ENCODE data around the gene PDF.
"Not testable (repeated sequence)": the region's sequence is repeated elsewhere in the genome, so short reads cannot be mapped to it uniquely, and the experiment has no call there.

The PDF gene

DNA sequence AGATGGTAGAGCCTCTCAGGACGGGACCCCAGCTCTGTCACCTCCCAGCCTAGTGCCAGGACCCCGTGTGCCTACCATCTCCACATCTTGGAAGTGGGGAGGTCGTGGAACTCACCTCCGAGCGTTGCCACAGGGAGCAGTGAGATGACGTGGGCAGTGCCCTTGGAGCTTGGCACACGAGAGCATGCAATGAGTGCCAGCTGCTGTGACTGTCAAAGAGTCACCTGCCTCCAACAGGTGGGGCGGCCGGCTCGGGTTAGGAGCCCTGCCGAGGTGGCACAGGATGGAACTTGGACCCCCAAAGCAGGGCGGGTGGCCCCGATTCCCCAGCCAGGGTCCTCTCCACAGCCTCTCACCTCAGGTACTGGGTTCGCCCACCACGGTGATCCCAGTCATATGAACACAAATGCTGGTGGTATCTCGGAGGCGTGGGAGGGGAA lies 13.8 kb downstream of the PDF start:
- no peak for DNase-seq (ENCODE audit: low read depth, low spot score)

DNA sequence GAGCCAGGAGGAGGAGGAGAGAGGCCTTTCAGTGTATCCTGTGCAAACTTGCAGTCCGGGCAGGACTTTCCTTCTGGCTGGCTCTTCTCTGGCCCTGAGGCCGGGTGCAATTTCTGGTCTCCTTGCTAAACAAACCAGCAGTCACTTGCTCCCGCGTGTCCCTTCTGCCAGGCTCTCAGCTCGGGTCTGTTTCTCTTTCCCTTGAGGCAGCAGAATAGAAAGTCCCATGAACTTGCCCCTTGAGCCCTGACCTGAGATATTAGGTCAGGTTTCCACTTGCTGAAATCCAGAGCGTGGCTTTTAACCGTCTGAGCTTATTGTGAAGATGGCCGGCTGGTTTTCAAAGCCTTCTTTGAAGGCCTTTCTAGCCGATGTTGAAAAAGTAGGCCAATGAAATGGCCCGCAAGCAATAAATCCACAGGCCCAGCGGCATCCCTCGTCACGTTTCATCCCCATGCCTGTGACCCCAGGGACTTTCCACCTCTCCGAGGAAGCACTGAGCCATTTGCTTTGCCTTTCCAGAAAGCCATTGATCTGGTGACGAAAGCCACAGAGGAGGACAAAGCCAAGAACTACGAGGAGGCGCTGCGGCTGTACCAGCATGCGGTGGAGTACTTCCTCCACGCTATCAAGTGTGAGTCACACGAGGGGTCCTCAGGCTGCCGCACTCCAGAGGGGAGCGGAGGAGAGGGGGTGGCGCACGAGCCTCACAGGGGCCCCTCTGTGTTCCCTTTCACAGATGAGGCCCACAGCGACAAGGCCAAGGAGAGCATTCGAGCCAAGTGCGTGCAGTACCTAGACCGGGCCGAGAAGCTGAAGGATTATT lies 14.7 kb downstream of the PDF start:
- DNase-seq (ENCODE audit: low read depth, low spot score), result no peak

DNA sequence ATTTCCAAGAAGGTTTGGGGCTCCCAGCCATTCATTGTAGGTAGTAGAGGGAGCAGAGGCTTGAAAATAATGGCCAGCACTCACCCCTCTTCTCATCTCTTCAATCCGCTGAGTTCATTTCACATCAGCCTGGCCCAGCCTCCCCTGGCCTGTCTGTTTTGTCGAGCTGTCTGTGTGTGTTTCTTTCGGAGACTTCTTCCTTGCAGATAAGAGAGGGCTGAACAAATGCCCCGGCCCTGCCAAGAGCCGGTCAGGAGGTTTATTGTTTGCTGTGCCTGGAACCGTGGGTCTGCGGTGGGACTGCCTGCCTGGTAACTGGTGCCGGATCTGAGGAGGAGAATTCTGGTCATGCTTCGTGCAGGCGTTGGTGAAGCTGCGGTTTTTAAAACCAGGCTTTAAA lies 15.9 kb downstream of the PDF start:
- no peak for DNase-seq (ENCODE audit: low read depth, low spot score)

DNA sequence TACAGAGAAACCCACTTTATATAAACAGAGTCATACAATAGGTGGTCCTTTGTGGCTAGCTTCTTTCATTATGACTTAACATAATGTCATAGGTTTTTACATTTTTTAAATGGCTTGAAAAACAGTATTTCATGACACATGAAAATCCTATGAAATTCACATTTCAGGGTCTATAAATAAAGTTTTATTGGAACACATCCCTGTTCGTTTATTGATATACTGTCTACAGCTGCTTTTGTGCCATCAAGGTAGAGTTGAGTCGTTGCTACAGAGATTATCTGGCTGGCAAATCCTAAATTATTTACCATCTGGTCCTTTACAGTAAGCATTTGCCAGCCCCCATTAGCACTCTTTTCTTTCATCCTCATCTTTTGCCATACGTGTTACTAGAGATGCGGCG lies 16.9 kb downstream of the PDF start:
- no peak for DNase-seq (ENCODE audit: low read depth, low spot score)

DNA sequence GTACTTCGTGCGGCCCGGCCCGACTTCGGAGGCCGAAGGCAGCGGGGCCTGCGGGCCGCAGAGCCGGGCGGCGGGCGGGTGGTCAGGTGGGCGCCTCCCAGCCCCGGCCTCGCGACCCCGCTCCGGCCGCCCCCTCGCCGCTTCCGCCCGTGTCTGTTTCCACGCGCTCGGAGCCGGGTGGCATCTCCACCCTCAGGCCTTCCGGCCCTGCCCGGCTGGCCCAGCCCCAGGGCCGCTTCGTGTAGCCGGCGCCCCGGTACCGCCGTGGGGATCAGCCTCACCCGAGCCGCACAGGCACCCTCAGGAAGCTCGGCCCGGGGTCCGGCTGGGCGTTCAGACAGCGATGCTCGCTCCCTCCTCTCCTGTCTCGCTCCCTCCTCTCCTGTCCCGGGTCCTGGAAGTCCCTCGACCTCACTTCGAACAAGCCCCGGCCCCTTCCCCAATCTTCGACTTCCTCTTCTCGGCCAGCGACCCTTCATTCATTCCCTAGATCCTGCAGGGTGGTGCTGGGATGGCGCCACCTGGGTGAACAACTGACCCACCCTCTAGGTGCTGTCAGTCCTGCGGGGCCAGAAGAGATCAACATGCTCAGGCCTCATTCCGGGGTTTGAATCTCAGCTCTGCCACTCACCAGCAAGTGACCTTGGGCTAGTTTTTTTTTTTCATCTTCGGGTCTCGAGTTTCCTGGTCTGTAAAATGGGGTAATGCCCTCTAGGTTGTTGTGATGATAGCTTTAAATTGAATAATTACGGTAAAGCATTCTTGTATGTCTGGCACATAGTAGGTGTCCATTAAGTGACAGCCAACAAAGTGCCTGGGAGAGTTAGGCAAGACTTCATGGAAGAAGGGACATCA lies 18.6 kb downstream of the PDF start:
- no peak for DNase-seq (ENCODE audit: low read depth, low spot score)

DNA sequence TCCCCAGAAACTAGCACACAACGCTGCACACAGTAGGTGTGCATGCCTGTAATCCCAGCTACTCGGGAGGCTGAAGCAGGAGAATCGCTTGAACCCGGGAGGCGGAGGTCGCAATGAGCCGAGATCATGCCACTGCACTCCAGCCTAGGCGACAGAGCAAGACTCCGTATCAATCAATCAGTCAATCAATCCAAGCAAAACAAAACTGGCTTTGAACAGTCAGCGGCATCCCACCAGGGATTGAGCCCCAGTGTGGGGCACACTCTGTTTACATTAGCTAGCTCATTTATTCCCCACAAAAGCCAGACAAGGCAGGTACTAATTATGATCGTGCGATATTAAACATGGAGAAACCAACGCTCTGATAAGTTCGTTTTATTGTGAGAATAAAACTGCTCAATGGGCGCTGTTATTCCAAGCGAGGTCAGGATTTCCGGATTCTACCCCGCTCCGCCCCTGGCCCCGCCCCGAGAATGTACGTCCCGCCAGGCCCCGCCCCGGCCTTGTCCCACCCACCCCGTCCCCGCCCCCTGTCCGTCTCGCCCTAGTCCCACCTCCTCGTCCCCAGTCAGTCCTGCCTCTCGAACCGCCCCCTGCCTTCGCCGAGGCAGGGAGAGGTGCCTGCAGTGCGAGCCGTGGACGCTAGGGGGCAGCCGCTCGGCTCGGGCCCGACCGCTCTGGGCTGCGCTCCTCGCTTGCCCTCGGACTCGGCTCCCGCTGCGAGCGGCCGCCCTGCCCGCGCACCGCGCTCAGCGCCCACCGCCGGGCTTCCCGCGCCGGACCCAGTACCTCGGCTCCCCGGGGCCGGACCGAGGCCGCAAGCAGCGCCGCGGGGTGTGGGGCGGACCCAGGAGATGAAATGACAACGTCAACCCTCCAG lies 19.5 kb downstream of the PDF start, which contains the start of gene VPS4A:
Gene VPS4A (plus strand): TSS at position 698 of the 880 bp plus-strand sequence. CDS start 162 bp downstream, at position 860.
- DNase-seq (ENCODE audit: low read depth, low spot score), result peak; percentile 93

DNA sequence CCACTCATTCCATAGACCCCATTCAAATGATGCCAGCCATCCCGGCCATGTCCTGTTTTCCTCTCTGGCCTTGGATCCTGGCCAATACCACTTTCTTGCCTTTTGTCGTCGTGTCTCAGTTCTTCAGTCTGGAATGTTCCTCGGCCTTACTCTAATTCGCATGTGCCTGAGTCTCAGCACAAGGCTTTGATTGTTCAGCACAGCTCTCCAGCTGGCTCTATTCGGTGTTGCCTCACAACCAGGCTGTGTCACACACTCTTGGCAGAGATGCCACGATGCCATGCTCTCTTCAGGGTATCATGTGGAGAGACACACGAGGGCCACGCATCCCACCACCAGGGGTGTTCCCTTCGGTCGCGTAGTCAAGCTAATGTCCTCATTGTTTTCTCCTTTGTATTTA lies 21.1 kb downstream of the PDF start:
- no peak for DNase-seq (ENCODE audit: low read depth, low spot score)

DNA sequence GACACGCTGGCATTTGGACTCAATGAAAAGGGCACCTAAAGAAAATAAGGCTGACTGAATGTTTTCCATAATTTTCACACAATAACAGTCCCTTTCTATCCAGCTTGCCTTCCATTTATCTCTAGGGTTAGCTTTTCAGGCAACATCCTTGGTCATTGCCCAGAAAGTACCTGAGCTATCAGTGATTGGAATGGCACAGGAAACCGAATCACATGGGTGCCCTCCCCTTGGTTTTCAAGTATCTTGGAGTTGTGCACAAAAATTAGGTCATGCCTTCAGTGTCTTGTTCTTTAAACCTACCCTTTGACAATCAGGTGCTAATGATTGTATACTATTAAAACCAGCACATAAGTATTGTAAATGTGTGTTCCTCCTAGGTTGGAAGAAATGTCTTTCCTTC lies 22.5 kb downstream of the PDF start:
- DNase-seq (ENCODE audit: low read depth, low spot score), result no peak

DNA sequence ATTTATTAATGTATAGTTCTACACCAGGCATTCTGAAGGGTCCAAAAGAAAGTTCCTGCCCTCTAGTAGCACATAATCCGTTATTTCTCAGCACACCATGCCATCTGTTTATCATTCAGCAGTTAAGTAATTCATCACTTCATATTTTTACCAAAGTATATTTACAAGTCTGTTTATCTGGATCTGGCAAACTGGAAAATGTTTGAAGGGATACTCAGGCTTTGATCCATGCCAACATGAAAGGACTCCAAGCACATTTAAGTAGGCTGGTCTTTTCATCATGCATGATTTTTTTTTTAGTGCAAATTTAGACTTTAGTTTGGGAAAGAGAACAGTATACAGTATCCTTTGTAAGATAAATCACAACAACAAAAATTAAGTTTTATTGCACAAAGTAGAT lies 23.3 kb downstream of the PDF start:
- no peak for DNase-seq (ENCODE audit: low read depth, low spot score)

DNA sequence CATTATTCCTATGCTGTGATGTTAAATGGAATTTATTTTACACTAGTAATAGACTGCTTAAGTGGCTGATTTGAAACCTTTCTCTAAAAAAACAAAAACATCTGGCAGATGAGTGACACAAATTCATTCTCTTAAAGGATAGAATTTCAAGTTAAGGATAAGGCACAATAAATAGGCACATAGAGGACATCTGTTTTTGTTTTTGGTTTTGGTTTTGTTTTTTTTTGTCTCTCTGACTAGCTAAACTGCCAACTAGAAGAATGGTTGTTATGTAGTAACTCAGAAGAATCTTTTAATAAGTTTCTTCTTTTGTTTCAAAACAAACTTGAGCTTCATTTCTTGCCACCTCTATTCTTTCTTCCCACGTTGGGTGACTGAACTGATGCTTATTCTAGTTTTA lies 24.4 kb downstream of the PDF start:
- no peak for DNase-seq (ENCODE audit: low read depth, low spot score)

DNA sequence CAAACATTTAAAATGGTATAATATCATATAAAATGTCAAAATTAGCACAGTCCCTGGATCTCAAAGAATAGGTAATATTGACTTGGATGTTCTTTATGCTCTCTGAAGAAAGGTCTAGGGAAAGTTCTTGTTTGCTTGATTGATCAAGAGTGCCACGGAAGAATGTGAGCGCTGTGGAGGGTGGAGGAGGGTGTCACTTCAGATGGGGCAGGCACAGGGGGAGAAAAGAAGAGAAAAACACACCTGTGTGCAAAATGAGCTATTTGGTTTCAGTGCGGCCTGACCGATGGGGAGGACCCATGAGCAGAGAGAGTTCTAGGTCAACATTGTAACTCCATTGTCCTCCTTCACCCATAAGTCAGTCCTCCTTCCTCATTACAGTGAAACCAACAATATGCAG lies 28.1 kb downstream of the PDF start:
- DNase-seq (ENCODE audit: low read depth, low spot score), result no peak

DNA sequence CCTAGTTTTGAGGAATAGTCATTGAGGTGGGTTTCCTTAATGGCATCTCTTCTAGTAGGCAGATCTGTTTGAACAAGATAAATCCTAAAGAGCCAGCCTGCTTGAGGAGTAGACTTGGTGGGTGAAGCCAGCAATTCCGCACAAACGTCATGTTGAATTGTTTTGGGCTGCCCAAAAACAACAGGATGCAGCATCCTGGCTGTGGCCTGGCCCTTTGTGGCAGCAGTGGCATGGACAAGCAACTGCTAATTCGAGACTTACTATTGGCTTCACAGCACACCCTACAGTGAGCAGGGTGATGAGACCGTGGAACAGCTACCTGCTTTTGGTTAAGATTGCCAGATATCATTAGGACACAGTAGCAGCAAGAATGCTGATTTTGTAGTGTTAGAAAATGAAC lies 28.5 kb downstream of the PDF start:
- DNase-seq (ENCODE audit: low read depth, low spot score), result no peak

DNA sequence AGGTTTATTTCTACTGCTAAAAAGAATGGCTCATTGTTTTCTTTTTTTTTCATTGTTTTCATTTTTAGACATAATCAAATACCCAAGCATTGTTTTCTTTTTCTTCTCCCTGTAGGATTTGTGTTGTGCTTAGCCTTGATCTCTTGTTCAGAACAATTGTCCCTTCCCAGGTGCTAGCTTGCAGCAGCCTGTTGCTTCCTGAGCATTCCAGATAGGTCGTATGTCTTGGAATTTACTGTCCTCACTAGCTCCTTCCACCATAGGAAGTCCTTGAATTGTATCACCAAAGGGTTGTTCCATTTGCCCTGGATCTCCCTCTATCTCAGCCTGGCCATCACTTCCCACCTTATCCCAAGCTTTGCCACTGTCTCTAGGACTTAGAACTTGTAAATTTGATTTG lies 29.2 kb downstream of the PDF start:
- no peak for DNase-seq (ENCODE audit: low read depth, low spot score)

DNA sequence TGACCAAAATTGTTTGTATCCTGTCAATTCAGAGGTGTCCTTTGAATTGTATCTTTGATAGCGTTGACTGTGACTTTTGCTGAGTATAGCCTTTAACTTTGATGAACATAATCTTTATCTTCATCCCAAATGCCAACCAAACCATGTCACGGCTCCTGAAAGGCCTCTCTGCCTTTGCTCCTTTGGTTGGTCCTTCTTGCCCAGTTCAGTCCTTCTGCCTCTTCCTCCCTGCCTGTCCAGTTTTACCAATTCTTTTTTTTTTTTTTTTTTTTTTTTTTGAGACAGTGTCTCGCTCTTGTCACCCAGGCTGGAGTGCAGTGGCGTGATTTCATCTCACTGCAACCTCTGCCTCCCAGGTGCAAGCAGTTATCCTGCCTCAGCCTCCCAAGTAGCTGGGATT lies 32.1 kb downstream of the PDF start:
- DNase-seq (ENCODE audit: low read depth, low spot score), result no peak

DNA sequence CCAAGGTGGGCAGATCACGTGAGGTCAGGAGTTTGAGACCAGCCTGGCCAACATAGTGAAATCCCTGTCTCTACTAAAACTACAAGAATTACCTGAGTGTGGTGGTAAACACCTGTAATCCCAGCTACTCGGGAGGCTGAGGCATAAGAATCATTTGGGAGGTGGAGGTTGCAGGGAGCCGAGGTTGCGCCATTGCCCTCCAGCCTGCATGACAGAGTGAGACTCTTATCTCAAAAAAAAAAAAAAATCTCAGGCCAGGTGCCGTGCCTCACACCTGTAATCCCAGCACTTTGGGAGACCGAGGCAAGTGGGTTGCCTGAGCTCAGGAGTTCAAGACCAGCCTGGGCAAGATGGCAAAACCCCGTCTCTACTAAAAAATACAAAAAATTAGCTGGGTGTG lies 33.6 kb downstream of the PDF start:
- not testable (repeated sequence) for DNase-seq (ENCODE audit: low read depth, low spot score)

DNA sequence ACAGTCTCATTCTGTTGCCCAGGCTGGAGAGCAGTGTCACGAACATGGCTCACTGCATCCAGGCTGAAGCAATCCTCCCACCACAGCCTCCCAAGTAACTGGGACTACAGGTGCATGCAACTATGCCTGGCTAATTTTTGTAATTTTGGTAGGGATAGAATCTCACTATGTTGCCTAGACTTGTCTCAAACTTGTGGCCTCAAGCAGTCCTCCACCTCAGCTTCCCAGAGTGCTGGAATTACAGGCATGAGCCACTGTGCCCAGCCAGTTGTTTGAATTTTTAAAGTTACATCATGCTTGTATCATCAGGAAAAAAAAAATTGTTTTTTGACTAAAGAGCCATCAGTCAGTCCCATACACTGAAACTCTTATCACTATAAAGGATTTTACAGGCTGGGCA lies 36.3 kb downstream of the PDF start:
- no peak for DNase-seq (ENCODE audit: low read depth, low spot score)

DNA sequence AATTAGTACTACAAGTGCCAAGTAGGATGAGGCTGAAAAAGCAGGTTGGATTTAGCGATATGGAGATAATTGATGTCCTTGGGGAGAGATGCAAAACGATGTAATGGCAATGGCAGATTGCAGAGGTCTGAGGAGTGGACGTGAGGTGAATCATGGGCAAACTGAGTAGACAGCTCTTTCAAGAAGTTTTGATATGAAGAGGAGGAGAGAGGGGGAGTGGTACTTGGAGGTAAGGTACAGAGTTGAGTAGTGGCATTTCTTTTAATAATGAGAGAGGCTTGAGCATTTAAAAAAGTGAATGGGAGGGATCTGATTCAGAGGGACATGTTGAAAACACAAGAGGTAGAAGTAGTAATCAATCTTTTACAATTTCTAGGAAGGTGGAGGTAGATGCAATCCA lies 37.0 kb downstream of the PDF start:
- DNase-seq (ENCODE audit: low read depth, low spot score), result no peak

DNA sequence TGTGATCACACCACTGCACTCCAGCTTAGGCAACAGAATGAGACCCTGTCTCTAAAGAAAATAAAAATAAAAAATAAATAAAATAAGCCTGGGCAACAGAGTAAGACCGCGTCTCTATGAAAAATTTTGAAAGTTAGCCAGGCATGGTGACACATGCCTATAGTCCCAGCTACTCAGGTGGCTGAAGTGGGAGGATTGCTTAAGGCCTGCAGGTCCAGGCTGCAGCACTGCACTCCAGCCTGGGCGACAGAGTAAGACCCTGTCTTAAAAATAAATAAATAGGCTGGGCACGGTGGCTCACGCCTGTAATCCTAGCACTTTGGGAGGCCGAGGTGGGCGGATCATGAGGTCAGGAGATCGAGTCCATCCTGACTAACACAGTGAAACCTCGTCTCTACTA lies 38.7 kb downstream of the PDF start:
- DNase-seq (ENCODE audit: low read depth, low spot score), result not testable (repeated sequence)

DNA sequence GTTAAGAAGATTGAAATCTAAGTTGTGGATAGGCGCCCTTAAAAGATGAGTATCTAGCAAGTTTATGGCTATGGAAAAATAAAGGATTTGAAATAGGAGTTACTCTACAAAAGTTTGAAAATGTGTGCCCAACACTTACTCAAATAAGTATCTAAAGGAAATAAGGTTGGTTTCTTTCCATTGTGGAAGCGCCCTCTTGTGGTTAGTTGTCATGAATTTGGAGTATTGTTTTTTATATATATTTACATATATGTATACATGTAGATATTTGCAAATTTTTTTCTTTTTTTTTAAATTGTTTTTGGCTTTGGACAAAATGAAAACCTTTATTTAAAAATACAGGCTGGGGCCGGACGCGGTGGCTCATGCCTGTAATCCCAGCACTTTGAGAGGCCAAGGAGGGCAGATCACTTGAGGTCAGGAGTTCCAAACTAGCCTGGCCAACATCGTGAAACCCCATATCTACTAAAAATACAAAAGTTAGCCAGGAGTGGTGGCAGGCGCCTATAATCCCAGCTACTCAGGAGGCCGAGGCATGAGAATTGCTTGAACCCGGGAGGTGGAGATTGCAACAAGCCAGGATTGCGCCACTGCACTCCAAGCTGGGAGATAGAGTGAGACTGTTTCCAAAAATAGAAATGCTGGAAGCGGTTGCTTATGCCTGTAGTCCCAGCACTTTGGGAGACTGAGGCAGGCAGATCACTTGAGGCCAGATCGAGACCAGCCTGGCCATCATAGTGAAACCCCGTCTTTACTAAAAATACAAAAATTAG lies 43.3 kb downstream of the PDF start:
- DNase-seq (ENCODE audit: low read depth, low spot score), result no peak

DNA sequence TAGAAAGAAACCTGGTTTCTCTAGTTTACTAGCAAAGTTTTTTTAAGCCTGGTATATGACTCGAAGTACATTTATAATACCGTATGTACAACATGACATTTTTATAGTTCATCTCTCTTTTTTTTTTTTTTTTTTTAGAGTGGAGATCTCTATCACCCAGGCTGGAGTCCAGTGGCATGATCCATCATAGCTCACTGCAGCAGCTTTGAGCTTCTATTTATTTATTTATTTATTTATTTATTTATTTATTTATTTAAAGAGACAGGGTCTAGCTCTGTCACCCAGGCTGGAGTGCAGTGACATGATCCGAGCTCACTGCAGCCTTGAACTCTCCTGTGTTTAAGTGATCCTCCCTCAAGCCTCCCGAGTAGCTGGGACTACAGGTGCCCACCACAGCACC lies 45.1 kb downstream of the PDF start:
- DNase-seq (ENCODE audit: low read depth, low spot score), result no peak

DNA sequence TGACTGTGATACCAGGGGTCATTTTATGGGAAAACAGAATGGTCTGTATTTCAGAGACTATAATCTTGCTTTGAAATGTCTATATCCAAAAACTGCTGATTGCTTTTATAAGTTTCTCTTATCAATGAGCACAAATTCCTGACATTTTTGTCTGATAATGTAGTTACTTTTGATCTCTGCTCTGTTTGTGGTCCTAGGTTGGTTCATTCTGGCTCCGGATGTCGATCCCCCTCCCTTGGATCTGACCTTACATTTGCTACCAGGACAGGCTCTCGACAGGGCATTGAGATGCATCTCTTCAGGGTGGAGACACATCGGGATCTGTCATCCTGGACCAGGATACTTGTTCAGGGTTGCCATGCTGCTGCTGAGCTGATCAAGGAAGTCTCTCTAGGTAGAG lies 46.5 kb downstream of the PDF start:
- no peak for DNase-seq (ENCODE audit: low read depth, low spot score)

All from brain pericyte (primary cell).